NCI-H510A (cell line): ENCODE data around the gene MBD5.
"Not testable (repeated sequence)": the region's sequence is repeated elsewhere in the genome, so short reads cannot be mapped to it uniquely, and the experiment has no call there.

Source experiments
- DNase-seq: peaks from one replicate; lab custom pipeline; 2025; lab: John Stamatoyannopoulos, UW

The MBD5 gene

DNA sequence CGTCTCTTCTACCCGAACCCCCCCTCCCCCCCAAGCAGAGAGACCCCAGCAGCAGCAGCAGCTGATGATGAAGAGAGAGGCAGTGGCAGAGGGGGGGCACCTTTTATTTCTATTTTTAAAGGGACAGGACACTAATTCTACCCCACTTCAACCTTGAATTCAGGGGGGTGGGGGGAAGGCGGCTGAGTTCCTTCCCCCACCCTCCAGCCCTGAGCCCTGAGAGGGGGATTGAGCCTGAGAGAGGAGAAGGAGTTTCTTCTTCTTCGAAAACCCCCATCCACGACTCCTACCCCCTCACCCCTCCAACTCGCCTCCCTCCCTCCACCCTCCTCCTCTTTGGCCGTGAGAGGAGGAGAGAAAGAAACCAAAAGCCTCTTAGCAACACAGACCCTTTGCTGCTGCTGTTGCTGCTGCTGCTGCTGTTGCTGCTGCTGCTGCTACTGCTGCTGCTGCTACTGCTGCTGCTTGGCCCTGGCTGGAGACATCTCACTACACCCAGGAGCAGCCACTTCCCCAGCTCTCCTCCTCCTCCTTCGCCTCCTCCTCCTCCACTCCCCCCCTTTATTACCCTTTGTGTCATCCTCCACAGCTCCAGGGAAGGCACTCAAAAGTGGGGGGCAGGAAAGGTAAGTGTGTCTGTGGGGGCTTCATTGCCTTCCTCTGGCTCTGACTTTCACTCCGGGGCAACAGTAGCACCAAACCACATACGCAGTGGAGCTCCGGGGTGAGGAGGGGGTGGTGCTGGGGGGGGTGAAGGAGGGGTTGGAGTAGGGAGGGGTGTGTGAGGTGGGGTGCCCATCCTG lies at the start of gene MBD5:
TSS of gene MBD5 (plus strand) at position 33 of the 803 bp plus-strand sequence.
- peak; percentile 2 for DNase-seq

GRCh38 chr2:147976102-147976501 lies 44.8 kb upstream of the MBD5 start:
- no peak for DNase-seq

DNA sequence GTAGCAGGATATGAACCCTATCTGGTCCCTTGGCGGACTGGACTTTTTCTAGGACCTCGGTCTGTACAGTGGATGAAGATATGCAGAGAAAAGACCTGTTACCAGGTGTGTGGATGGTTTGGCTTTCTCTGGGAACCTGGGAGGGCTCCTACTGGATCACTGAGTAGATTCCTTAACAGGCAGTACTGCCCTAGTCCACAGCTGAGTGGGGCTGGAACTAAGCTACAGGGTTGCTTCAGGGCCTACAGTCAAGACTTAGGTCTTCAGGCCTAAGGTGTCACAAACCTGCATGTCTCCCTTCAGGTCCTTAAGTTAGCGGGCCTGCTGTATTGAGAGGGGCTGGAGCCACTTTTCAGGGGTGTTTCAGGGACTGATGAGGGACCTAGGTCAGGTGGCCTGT lies 43.2 kb upstream of the MBD5 start:
- DNase-seq, result no peak

- DNase-seq, result no peak
Observed at GRCh38 chr2:147980940-147981528, 39.9 kb upstream of the MBD5 start.

GRCh38 chr2:147989102-147989501 lies 31.8 kb upstream of the MBD5 start:
- DNase-seq, result no peak

DNA sequence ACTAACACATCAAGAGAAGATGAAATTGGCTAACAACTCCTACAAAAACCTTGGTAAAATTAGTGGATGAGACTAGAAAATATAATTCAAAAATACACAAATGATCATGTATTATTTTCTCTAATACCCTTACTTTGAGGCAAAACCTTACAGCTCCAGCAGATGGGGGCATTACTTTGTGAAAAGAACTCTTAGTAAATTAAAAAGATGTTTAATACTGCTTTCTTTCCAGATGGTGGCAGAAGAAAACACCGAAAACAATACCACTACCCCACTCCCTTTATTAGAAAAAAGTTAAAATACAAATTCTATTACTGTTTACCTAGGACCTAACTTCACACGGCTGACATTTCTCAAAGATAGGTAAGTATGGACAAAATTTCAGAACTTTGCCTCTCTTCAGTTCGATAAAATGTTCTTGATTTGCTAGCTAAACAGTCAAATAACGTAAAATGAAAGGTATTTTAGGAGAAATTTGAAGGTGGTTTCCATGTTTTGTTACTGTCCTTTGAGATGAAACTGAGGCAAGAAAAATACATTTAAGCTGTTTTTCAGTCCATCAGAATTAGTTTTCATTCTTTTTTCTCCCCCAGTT lies 31.0 kb upstream of the MBD5 start:
- no peak for DNase-seq

GRCh38 chr2:147994965-147995364 lies 25.9 kb upstream of the MBD5 start:
- DNase-seq, result not testable (repeated sequence)

DNA sequence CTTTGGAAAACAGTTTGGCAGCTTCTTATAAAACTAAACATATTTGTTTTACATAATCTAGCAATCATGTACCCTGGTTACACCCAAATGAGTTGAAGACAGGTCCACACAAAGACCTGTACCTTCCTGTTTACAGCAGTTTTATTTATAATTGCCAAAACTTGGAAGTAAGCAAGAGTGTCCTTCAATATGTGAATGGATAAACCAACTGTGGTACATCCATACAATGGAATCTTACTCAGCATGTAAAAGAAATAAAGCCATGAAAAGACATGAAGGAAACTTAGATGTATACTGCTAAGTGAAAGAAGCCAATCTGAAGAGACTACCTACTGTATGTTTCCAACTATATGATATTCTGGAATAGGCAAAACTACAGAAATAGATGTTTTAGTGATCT lies 24.1 kb upstream of the MBD5 start:
- DNase-seq, result no peak

- no peak for DNase-seq
Observed at GRCh38 chr2:147998203-147998602, 22.7 kb upstream of the MBD5 start.

DNA sequence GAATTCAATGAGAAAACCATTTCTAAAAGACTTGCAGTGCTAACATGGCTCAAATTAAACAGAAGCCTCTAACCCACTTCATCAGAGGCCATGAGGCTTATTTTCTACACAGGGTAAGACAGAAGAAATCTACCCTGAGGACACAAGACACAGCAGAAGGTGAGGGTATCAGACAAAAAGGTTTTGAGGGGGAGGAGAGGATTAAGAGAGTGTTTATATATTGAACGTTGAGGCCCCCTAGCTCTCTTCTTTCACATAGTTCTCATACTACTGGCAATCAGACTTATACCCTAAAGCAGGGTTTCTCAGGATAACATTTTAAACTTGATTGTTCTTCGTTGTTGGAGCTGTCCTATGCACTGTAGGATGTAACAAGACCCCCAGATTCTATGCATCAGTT lies 21.8 kb upstream of the MBD5 start:
- DNase-seq, result no peak

GRCh38 chr2:148000095-148000494 lies 20.8 kb upstream of the MBD5 start:
- DNase-seq, result no peak

- DNase-seq, result not testable (repeated sequence)
Observed at GRCh38 chr2:148002420-148002819, 18.5 kb upstream of the MBD5 start.

DNA sequence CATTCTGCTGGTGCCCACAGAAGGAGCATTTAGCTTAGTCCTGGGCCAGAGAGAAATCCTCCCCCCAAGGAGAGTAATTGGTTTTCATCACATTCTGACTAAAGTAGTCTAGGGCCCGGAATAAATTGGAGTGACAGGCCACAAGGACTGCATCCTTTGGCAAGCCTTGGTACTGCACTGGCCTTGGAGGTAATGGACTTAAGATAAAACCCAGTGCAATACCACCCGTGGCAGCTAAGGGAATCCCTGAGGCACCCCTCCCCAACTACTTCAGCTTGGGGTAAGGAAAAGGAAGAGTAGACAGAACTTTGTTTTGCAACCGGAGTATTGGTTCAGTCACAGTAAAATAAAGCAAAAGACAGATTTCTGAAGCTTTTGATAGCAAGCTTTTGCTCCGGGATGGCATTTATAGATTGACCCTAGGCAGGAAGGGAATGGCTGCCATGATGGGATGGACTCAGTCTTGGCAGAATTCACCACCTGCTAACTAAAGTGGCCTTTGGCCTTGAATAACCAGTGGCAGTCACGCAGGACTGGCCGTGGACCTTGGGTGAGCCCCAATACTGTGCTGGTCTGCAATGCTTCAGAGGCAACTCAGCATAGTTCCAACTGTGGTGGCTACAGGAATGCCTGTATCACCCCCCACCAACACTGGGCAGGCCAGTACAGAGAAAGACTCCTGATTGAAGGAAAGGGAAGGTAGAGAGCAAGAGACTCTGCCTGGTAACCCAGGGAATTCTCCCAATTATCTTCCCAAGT lies 14.5 kb upstream of the MBD5 start:
- DNase-seq, result no peak

DNA sequence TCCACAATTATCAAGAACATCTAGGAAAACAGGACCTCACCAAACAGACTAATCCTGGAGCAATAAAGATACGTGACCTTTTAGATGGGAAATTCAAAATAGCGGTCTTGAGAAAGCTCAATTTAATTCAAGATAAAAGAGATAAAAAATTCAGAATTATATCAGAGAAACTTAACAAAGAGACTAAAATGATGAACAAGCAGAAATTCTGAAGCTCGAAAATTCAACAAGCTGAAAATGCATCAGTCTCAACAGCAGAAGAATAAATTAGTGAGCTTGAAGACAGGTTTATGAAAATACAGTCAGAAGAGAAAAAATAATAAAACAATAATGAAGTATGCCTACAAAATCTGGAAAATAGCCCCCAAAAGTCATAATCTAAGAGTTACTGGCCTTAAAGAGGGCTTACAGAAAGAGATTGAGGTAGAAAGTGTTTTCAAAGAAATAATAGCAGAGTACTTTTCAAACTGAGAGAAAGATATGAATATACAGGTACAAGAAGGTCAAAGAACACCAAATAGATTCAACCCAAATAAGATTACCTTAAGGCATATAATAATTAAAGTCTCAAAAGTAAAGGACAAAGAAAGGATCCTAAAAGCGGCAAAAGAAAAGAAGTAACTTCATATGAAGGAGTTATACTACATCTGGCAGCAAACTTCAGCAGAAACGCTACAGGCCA lies 13.5 kb upstream of the MBD5 start:
- no peak for DNase-seq

- DNase-seq, result not testable (repeated sequence)
Observed at GRCh38 chr2:148008411-148008810, 12.5 kb upstream of the MBD5 start.

GRCh38 chr2:148013876-148014275 lies 7.0 kb upstream of the MBD5 start:
- DNase-seq, result no peak

DNA sequence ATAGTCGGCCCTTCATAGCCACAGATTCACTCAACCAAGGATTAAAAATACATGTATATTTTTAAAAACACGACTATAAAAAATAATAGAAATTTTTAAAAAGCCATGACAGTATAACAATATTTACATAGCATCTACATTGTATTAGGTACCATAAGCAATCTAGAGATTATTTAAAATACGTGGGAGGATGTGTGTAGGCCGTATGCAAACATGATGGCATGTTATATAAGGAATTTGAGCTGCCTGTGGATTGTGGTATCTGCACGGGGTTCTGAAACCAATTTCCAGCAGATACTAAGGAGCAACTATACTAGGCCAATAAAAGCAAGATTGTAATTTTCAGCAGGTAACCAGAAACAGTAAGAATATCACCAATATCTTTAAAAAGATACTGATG lies 6.3 kb upstream of the MBD5 start:
- DNase-seq, result no peak

DNA sequence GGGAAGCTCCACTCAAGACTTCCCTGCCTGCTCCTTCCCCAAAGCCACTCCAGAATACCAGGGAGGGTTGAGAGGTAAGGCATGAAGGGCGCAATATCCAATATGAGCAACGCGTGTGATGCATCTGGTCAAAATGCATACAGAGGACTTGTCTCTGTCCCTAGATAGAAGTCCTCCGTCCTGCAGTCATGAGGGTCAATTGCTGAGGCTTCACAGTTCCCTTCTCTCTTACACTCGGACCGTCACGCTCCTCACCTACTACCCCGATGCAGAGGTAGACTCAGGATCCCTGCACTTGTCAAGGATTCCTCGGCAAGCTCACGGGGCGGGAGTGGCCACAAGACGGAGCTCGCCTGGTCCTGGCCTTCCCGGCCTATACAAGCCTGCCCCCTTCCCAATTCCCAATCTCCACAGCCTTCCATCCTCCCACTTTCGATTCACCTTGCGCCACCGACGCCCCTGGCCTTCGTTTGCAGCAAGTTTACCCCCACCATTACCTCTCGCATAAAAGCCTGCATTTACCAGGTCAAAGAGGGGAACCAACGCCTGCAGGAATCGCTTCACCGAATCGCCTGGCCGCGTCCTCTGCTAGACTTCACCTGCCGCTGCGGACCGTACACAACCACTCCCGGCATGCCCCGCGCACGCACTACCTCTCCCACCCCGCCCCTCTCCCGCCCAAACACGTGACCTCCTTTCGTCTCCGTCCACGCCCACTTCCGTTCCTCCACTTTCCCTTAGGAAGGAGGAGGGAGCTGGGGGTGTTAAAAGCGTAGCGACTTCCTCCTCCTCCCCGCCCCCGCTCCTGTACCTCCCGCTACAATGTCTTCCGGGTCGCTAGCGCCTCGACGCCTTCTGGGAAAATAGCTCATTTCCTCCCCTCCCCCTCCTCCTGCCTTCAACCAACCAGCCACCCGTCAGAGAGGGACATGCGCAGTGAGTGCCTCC lies 506 bp upstream of the MBD5 start, which contains the start of gene ORC4:
TSS of gene ORC4 (minus strand) at position 627 of the 948 bp plus-strand sequence. CDS start 44,779 bp downstream, outside the sequence.
- peak; percentile 98 for DNase-seq

DNA sequence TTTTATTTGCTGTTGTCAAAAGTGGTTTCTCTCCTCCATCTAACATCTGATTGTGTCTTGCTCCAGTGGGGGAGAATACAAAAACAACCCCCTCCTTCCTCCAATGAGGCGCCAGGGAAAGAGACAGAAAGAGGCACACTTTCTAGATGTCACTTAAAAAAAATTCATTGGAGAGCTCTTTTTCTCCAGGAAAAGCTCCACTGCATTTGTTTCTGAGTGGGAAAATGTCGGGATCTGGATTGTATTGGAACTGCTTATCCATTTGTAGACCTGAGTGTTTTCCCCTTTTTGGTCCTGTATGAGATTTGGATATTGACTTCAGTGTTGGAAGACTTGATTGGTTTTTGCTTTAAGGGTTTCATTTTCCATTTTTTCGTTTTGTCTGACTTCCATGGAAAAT lies 995 bp downstream of the MBD5 start:
- DNase-seq, result no peak

GRCh38 chr2:148022351-148022750 lies 1.5 kb downstream of the MBD5 start:
- no peak for DNase-seq

DNA sequence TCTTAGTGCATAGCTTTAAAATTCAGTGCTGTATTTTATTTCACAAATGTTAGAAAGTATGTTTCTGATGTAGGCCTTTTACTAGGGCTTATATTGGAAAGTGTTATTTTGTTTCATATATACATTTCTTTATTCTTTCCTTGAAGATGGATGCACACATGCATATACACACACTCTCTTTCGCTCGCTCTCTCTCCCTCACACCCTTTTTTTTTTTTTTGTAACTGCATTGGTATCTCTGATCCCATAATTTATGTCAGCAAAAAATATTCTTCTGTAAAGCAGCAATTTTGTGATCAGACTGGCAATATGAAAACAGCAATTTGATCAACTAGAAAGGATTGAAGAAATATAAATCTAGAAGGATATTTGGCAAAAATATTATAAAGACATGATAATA lies 2.0 kb downstream of the MBD5 start:
- no peak for DNase-seq
